ENCODE results near the gene ICE1. TPM values are rescaled to one million over a fixed set of nuclear protein-coding genes. Genes with fewer than 3 reads are reported as not detected.
"Not testable (repeated sequence)": the region's sequence is repeated elsewhere in the genome, so short reads cannot be mapped to it uniquely, and the experiment has no call there.

The ICE1 gene
- total RNA-seq, 1 experiment from 2014 or later, result 68.4 TPM

- Histone ChIP-seq H3K36me3 (ENCODE audit: low read depth) (no peaks in the 10 kb centered on the region), H3K9me2 (ENCODE audit: insufficient read depth) (no peaks in the 10 kb centered on the region; the same call in 1 of the 2 replicates), H3K79me2 (ENCODE audit: low read depth) (no peaks in the 10 kb centered on the region), H3F3A (ENCODE audit: insufficient read depth, low read depth) (no peaks in the 10 kb centered on the region), H3K4me2 (no peak overlapping the region), H3K27me3 (ENCODE audit: insufficient read depth, low read depth) (no peaks in the 10 kb centered on the region), H4K20me1 (ENCODE audit: insufficient read depth) (no peaks in the 10 kb centered on the region), H3K4me3 (no peak overlapping the region), H3K9me3 (ENCODE audit: insufficient read depth, low read depth) (peaks cover 13% of the 10 kb centered on the region; the same call in 1 of the 2 replicates), H3K27ac (no peak overlapping the region), H2AFZ (no peak overlapping the region), H3K4me1 (replicated peaks; ENCODE audit: insufficient read depth) (no peaks in the 10 kb centered on the region)
- intact Hi-C loops (cut with micrococcal nuclease; ENCODE audit: unreplicated experiment), result no loop called here
- ChIA-PET CTCF (no interaction called here), POLR2A (ENCODE audit: unreplicated experiment) (no interaction called here)
- no peak for DNase-seq
- BruUV-seq (replicated peaks), result no TSS peak
- no peak for TF ChIP-seq EZH2 (IDR thresholded peaks at IDR 0.05; ENCODE audit: low read depth)
Measured at GRCh38 chr5:5409151-5409810, 13.2 kb upstream of the ICE1 start.

DNA sequence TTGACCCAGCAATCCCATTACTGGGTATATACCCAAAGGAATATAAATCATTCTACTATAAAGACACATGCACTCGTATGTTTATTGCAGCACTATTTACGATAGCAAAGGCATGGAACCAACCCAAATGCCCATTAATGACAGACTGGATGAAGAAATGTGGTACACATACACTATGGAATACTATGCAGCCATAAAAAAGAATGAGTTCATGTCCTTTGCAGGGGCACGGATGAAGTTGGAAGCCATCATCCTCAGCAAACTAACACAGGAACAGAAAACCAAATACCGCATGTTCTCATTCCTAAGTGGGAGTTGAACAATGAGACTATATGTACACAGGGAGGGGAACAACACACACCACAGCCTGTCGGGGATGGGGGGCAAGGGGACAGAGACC, 8.6 kb upstream of the ICE1 start:
- BruUV-seq (replicated peaks); H3K36me3 ChIP-seq (ENCODE audit: low read depth); CTCF ChIA-PET; H3K27me3 ChIP-seq (ENCODE audit: insufficient read depth, low read depth); H3K79me2 ChIP-seq (ENCODE audit: low read depth); H3K27ac ChIP-seq; H3K4me3 ChIP-seq; H3K9me3 ChIP-seq (ENCODE audit: insufficient read depth, low read depth); H3F3A ChIP-seq (ENCODE audit: insufficient read depth, low read depth); DNase-seq; H2AFZ ChIP-seq; H4K20me1 ChIP-seq (ENCODE audit: insufficient read depth); POLR2A ChIA-PET (ENCODE audit: unreplicated experiment); intact Hi-C loops (cut with micrococcal nuclease; ENCODE audit: unreplicated experiment); H3K4me1 ChIP-seq (replicated peaks; ENCODE audit: insufficient read depth); H3K4me2 ChIP-seq; H3K9me2 ChIP-seq (ENCODE audit: insufficient read depth): not testable (repeated sequence)

DNA sequence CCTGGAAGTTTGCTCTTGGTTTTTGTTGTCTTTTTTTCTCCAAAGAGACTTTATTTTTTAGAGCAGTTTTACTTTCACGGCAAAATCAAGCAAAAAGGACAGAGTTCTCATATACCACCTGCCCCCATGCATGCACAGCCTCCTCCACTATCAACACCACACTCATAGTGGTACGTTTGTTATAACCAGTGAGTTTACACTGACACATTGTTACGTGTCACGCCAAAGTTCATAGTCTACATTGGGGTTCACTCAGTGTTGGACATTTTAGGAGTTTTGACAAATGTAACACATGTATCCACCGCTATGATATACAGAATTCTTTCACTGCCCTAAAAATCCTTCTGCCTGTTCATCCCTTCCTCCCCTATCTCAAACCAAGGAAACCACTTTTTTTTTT, 7.5 kb upstream of the ICE1 start:
- Histone ChIP-seq H3K27me3 (ENCODE audit: insufficient read depth, low read depth) (no peaks in the 10 kb centered on the region), H3K4me1 (replicated peaks; ENCODE audit: insufficient read depth) (0 out of 2 replicates have a peak, but pooled peaks cover under 1% of the 10 kb centered on the region), H3K9me2 (ENCODE audit: insufficient read depth) (no peaks in the 10 kb centered on the region; the same call in 1 of the 2 replicates), H3K4me3 (no peak overlapping the region), H3K79me2 (ENCODE audit: low read depth) (no peaks in the 10 kb centered on the region), H2AFZ (no peak overlapping the region), H3K4me2 (no peak overlapping the region), H3K27ac (no peak overlapping the region), H3K9me3 (ENCODE audit: insufficient read depth, low read depth) (no peaks in the 10 kb centered on the region), H3K36me3 (ENCODE audit: low read depth) (no peaks in the 10 kb centered on the region), H4K20me1 (ENCODE audit: insufficient read depth) (no peaks in the 10 kb centered on the region), H3F3A (ENCODE audit: insufficient read depth, low read depth) (no peaks in the 10 kb centered on the region)
- ChIA-PET CTCF (no interaction called here), POLR2A (ENCODE audit: unreplicated experiment) (no interaction called here)
- TF ChIP-seq CTCF (conservative IDR thresholded peaks at IDR 0.05) (no peak), EZH2 (IDR thresholded peaks at IDR 0.05; ENCODE audit: low read depth) (no peak)
- no peak for DNase-seq
- no TSS peak for BruUV-seq (replicated peaks)
- intact Hi-C loops (cut with micrococcal nuclease; ENCODE audit: unreplicated experiment), result no loop called here

- no peak overlapping the region for H3K27ac ChIP-seq
- ChIA-PET CTCF (interaction anchor here (0.6 to 1.1 kb wide), 3 partner anchors 271 to 537 kb away, joined by 3 to 5 read pairs (median 4); no protein-coding TSS in a partner anchor), POLR2A (ENCODE audit: unreplicated experiment) (no interaction called here)
- no peaks in the 10 kb centered on the region for H3K9me2 ChIP-seq (ENCODE audit: insufficient read depth)
- TF ChIP-seq CTCF (conservative IDR thresholded peaks at IDR 0.05), result no peak
- no peak for TF ChIP-seq EZH2 (IDR thresholded peaks at IDR 0.05; ENCODE audit: low read depth)
- no peak overlapping the region for H3K4me3 ChIP-seq
- no peaks in the 10 kb centered on the region for H3K36me3 ChIP-seq (ENCODE audit: low read depth)
- no peak overlapping the region for H3K4me2 ChIP-seq
- peaks cover 6% of the 10 kb centered on the region; the same call in 1 of the 2 replicates for H3F3A ChIP-seq (ENCODE audit: insufficient read depth, low read depth)
- no peak for DNase-seq
- H4K20me1 ChIP-seq (ENCODE audit: insufficient read depth), result no peaks in the 10 kb centered on the region
- no peaks in the 10 kb centered on the region for H3K27me3 ChIP-seq (ENCODE audit: insufficient read depth, low read depth)
- BruUV-seq (replicated peaks), result no TSS peak
- H3K9me3 ChIP-seq (ENCODE audit: insufficient read depth, low read depth), result no peaks in the 10 kb centered on the region
- intact Hi-C loops (cut with micrococcal nuclease; ENCODE audit: unreplicated experiment), result no loop called here
- peaks cover 17% of the 10 kb centered on the region for H3K4me1 ChIP-seq (replicated peaks; ENCODE audit: insufficient read depth)
- H3K79me2 ChIP-seq (ENCODE audit: low read depth), result no peaks in the 10 kb centered on the region
- no peak overlapping the region for H2AFZ ChIP-seq
Measured at GRCh38 chr5:5416733-5417132, 5.7 kb upstream of the ICE1 start.
